Fibroblast of pulmonary artery (primary cell): ENCODE data around the gene LCN15.

Source experiments
- DNase-seq: peaks from one replicate; pipeline ENCODE4 v3.0.0-alpha.2; 2010; ENCODE audit warnings: low read depth
- H3K4me3 ChIP-seq: replicated peaks from 2 replicates; pipeline ENCODE4 v1.5.1; 2011; ENCODE audit warnings: low read depth, mild to moderate bottlenecking, control low read depth, low read length, moderate library complexity
- CTCF ChIP-seq: IDR thresholded peaks from 2 replicates; pipeline ENCODE4 v1.5.1; 2011; ENCODE audit warnings: mild to moderate bottlenecking, control low read depth, low read length, inconsistent platforms; ENCODE audit errors: missing control alignments

LCN15 gene

GRCh38 chr9:136742591-136743391 lies 21.5 kb downstream of the LCN15 start, which contains the start of gene LCN10:
TSS of gene LCN10 (minus strand) at chr9:136742940. CDS start at chr9:136742903, 37 bp downstream.
- no peak for DNase-seq
- H3K4me3 ChIP-seq, result no peak within 1 kb of the TSS
- peak; percentile 25 for TF ChIP-seq CTCF

GRCh38 chr9:136741883-136742571 lies 22.3 kb downstream of the LCN15 start:
- no peak for TF ChIP-seq CTCF
- no peak overlapping the region for H3K4me3 ChIP-seq
- no peak for DNase-seq

GRCh38 chr9:136740971-136741882 lies 23.1 kb downstream of the LCN15 start:
- DNase-seq, result peak; percentile 45
- H3K4me3 ChIP-seq, result no peak overlapping the region
- TF ChIP-seq CTCF, result no peak

GRCh38 chr9:136740491-136740890 lies 23.8 kb downstream of the LCN15 start:
- DNase-seq, result no peak
- no peak for TF ChIP-seq CTCF
- no peak overlapping the region for H3K4me3 ChIP-seq

GRCh38 chr9:136740069-136740468 lies 24.2 kb downstream of the LCN15 start:
- no peak for DNase-seq
- no peak overlapping the region for H3K4me3 ChIP-seq
- no peak for TF ChIP-seq CTCF

GRCh38 chr9:136739509-136739908 lies 24.8 kb downstream of the LCN15 start:
- no peak for DNase-seq
- no peak overlapping the region for H3K4me3 ChIP-seq
- TF ChIP-seq CTCF, result no peak
